T-helper 17 cell (primary cell): ENCODE measurements around the gene TPBGL. TPM values are rescaled to one million over a fixed set of nuclear protein-coding genes. Genes with fewer than 3 reads are reported as not detected.
"Not testable (repeated sequence)": the region's sequence is repeated elsewhere in the genome, so short reads cannot be mapped to it uniquely, and the experiment has no call there.

ENCODE experiments used
- ATAC-seq: fragments of 150-1000 bp; cut with Tn5 transposase; 2 replicates; pipeline ENCODE4 v1.10.0; 2021; ENCODE audit warnings: mild to moderate bottlenecking, moderate library complexity
- DNase-seq, 3 donors: peaks; one replicate each; pipeline versions ENCODE4 v3.0.0 to v3.0.0-alpha.2; 2020 to 2021
- H3K9me3 ChIP-seq: one replicate; pipeline ENCODE4 v1.7.0; 2013; ENCODE audit warnings: low read length, mild to moderate bottlenecking; ENCODE audit not compliant: control insufficient read depth, poor library complexity, severe bottlenecking
- H3K27ac Mint-ChIP-seq: one replicate; pipeline ENCODE4 v1.8.0; 2022; ENCODE audit warnings: mild to moderate bottlenecking, moderate library complexity, mixed read lengths
- H3K27me3 Mint-ChIP-seq: one replicate; pipeline ENCODE4 v1.8.0; 2022; ENCODE audit warnings: mixed read lengths
- H3K36me3 Mint-ChIP-seq: one replicate; pipeline ENCODE4 v1.8.0; 2022; ENCODE audit warnings: low read depth, mixed read lengths
- H3K4me1 Mint-ChIP-seq: one replicate; pipeline ENCODE4 v1.8.0; 2022; ENCODE audit warnings: mild to moderate bottlenecking, mixed read lengths
- H3K4me3 Mint-ChIP-seq: one replicate; pipeline ENCODE4 v1.8.0; 2022; ENCODE audit warnings: mild to moderate bottlenecking, moderate library complexity, mixed read lengths
- total RNA-seq, 4 donors: library from RNA in 2 of 4; stranded (reverse) in 2 of 4; gene quantifications; one replicate each; pipeline ENCODE4 v1.2.3 and lab custom pipeline; 2022 to 2026

TPBGL gene
- total RNA-seq, 2 donors from 2014 or later: 0.42 to 0.60 TPM

DNA sequence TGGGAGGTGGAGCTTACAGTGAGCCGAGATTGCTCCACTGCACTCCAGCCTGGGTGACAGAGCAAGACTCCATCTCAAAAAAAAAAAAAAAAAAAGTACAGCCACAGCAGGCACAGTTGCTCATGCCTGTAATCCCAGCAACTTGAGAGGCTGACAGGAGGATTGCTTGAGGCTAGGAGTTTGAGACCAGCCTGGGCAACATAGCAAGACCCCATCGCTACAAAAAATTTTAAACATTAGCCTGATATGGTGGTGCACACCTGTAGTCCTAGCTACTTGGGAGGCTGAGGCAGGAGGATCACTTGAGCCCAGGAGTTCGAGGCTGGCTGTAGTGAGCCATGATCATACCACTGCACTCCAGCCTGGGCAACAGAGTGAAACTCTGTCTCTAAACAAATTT, 34.1 kb downstream of the TPBGL start:
- ATAC-seq, H3K27me3 Mint-ChIP-seq, DNase-seq, H3K36me3 Mint-ChIP-seq, H3K4me3 Mint-ChIP-seq, H3K9me3 ChIP-seq: not testable (repeated sequence)
- Mint-ChIP-seq H3K4me1 (peaks cover 33% of the 10 kb centered on the region), H3K27ac (peak overlapping the region; percentile 90)

DNA sequence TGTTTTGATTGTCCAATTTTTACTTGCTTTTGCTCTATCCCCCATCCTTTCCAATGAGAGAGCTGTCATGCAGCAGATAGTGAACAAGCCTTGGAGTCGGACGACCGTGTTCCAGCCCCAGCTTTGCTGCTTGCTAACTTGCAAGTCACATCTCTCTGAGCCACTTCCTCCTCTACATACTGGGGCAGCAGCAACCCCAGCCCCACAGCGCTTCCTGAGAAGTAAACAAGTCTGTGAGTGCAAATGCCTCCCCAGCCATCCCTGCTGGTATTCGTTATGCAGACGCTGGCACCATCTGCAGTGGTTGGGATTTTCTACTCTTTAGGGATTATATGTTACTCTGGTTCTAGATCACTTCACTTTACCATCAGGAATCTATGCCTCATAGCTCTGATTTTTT, 35.0 kb downstream of the TPBGL start:
- no peaks in the 10 kb centered on the region for H3K27me3 Mint-ChIP-seq
- peaks cover 39% of the 10 kb centered on the region for H3K4me1 Mint-ChIP-seq
- peak overlapping the region; percentile 90 for H3K27ac Mint-ChIP-seq

DNA sequence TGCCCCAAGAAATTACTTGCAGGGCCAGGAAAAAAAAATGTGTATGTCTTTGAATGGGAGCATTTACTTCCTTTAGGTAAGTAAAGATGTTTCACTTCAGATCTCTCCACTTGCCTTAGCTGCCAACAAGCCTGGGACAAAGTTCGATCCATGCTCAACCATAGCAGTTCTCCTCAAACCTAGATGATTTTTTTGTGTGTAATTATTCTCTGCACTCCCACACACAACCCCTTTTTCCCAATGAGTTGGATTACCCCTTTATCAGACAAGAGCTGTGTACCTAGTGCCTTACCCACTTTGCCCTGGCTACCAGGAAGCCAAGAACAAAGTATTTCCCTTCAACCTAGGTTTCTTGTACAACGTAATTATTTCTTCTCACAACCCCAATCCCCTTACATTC, 35.6 kb downstream of the TPBGL start:
- peaks cover 40% of the 10 kb centered on the region for H3K4me1 Mint-ChIP-seq
- ATAC-seq: no peak
- H3K27me3 Mint-ChIP-seq: no peaks in the 10 kb centered on the region
- H3K9me3 ChIP-seq: no peaks in the 10 kb centered on the region
- DNase-seq: no peak
- H3K27ac Mint-ChIP-seq: peak overlapping the region; percentile 90
- H3K4me3 Mint-ChIP-seq: peak overlapping the region; percentile 45
- H3K36me3 Mint-ChIP-seq: peaks cover 9% of the 10 kb centered on the region

More for the DNA sequence above, 35.0 kb downstream of the TPBGL start:
- Mint-ChIP-seq H3K36me3 (peaks cover 9% of the 10 kb centered on the region), H3K4me3 (peak overlapping the region; percentile 86)
- DNase-seq: peak; percentile 22 to 52 (median 47)
- ATAC-seq: peak; percentile 97
- H3K9me3 ChIP-seq: no peaks in the 10 kb centered on the region

DNA sequence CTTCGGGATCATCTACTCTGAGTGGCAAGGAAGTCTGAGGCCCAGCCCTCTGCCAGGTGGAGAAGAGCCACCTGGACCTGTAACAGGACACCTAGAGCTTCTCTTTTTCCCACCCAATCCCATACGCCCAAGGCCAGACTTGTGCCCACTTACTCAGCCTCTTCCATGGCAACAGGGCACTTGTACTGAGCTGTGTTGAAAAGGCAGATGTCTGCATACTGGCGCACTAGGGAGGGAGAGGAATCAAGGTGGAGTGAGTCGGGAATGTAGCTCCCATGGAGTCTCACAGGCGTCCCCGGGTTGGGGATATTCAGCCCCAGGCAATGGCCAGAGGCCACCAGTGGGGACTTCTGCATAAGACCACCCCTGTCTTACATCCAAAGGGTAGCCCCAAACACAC, 36.1 kb downstream of the TPBGL start:
- ATAC-seq (no peak), DNase-seq (no peak)
- Mint-ChIP-seq H3K36me3 (peaks cover 8% of the 10 kb centered on the region), H3K27ac (peak overlapping the region; percentile 90), H3K4me3 (peak overlapping the region; percentile 13), H3K4me1 (peaks cover 40% of the 10 kb centered on the region), H3K27me3 (no peaks in the 10 kb centered on the region)
- no peaks in the 10 kb centered on the region for H3K9me3 ChIP-seq

DNA sequence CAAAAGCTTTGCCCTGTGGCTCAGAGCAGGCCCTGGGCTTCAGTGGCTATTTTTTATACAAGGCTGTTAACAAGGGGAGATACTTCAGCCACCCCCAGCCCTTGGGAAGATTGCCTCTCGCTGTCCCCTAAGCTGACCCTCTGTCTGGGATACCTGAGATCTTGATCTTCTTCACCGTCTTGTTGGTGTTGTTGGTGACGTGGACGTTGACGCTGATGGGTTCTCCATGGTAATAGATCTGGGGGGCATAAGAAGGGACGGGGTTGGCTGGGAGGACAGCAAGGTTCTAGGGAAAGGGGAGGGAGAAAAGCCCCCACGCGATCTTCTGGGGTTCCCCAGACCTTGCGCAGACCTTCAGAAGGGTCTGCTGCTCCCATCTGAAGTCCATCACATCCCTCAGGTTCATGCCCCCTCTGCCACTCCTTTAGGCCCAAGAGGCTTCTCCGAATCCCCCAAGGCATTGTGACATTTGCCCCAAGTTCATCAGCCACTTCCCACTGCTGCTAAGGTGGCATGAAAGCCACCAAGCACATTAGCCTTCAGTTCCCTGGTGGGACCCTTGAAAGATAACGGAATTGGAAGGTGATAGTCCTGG, 36.7 kb downstream of the TPBGL start:
- no peak overlapping the region for H3K4me3 Mint-ChIP-seq
- H3K27ac Mint-ChIP-seq: peak overlapping the region; percentile 90
- DNase-seq: peak in 1 of 3 donors; percentile 3
- ATAC-seq: no peak
- H3K4me1 Mint-ChIP-seq: peaks cover 39% of the 10 kb centered on the region
- H3K36me3 Mint-ChIP-seq: peaks cover 8% of the 10 kb centered on the region
- no peaks in the 10 kb centered on the region for H3K27me3 Mint-ChIP-seq
- H3K9me3 ChIP-seq: no peaks in the 10 kb centered on the region

DNA sequence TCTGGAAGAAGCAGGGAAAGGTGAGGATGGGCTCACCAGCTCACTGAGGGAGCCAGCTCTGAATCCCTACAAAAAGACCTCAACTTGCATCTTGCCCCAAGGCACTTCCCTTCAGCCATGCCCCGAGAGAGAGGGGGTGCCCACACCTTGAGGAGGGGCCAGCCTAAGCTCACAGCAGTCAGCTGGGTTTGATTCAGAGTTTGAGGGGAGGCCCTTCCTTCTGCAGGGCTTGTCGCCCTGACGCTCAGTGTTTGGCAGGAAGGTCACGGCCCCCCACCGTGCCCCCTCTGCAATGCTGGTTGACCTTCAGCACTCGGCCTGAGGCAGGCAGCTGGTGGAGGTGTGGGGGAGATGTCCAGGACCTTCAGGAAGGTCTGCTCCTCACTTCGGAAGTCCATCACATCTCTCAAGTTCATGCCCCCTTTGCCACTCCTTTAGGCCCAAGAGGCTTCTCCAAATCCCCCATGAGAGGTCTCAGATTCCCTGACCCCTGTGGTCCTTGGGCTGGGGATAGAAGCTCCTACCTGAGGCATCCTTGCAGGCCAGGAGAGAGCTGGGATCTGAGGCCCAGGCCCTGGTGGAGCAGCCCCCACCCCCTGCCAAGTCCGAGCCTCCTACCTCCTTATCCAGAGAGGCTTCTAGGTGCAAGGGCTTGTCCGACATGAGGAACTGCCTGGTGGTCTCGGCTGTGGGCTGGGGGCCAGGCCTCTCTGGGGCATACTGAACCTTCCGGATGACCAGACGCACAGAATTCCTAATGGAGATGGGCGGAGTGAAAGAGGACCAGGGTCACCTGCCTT, 37.6 kb downstream of the TPBGL start:
- ATAC-seq (no peak), DNase-seq (no peak)
- H3K4me3 Mint-ChIP-seq: no peak overlapping the region
- peaks cover 38% of the 10 kb centered on the region for H3K4me1 Mint-ChIP-seq
- peak overlapping the region; percentile 90 for H3K27ac Mint-ChIP-seq
- H3K36me3 Mint-ChIP-seq: peaks cover 8% of the 10 kb centered on the region
- H3K9me3 ChIP-seq: no peaks in the 10 kb centered on the region
- H3K27me3 Mint-ChIP-seq: no peaks in the 10 kb centered on the region

DNA sequence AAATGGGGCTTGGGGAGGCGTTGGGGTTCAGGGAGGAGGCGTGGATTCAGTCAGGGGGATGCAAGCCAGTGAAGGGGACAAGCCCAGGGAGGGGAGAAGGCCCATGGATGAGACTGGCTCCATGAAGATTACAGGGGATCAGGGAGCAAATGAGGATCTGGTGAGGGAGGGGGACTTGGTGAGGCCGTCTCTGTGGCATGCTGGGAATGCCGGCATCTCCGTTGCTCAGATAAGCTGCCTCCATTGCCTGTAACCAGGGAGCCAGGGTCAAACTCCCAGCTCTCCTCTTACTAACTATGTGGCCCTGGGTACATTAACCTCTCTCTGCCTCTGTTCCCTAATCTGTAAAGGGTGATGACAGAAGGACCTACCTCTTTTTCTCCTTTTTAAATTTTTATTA, 38.7 kb downstream of the TPBGL start:
- ATAC-seq (no peak), DNase-seq (no peak)
- Mint-ChIP-seq H3K36me3 (peaks cover 8% of the 10 kb centered on the region), H3K4me3 (no peak overlapping the region), H3K4me1 (peaks cover 38% of the 10 kb centered on the region), H3K27me3 (no peaks in the 10 kb centered on the region), H3K27ac (peak overlapping the region; percentile 90)
- H3K9me3 ChIP-seq: no peaks in the 10 kb centered on the region

DNA sequence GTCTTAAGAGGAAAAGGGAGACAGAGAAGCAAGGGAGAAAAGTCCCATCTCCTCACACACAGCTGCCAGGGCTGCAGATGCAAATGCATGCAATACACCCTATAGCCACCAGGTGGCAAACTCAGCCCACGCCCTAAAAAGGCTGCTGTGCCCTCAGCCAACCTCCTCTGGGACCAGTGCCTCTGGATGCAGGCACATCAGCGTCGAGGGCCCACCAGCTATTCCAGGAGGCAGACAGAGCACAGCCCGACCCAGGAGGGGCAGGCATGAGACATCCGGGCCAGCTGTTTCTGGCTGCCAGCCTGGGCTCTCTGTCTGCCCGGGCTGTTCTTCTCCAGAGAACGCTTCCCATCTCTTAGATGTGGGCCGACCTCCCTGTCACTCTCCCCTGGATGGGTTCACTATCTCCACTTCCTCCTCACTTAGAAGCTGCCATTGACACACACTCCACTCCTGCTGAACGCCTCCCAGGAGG, 39.7 kb downstream of the TPBGL start:
- ATAC-seq (peak; percentile 54), DNase-seq (peak; percentile 47 to 71 (median 52))
- H3K4me3 Mint-ChIP-seq: no peak overlapping the region
- H3K27me3 Mint-ChIP-seq: no peaks in the 10 kb centered on the region
- no peaks in the 10 kb centered on the region for H3K9me3 ChIP-seq
- peak overlapping the region; percentile 83 for H3K27ac Mint-ChIP-seq
- peaks cover 36% of the 10 kb centered on the region for H3K4me1 Mint-ChIP-seq
- peaks cover 8% of the 10 kb centered on the region for H3K36me3 Mint-ChIP-seq

DNA sequence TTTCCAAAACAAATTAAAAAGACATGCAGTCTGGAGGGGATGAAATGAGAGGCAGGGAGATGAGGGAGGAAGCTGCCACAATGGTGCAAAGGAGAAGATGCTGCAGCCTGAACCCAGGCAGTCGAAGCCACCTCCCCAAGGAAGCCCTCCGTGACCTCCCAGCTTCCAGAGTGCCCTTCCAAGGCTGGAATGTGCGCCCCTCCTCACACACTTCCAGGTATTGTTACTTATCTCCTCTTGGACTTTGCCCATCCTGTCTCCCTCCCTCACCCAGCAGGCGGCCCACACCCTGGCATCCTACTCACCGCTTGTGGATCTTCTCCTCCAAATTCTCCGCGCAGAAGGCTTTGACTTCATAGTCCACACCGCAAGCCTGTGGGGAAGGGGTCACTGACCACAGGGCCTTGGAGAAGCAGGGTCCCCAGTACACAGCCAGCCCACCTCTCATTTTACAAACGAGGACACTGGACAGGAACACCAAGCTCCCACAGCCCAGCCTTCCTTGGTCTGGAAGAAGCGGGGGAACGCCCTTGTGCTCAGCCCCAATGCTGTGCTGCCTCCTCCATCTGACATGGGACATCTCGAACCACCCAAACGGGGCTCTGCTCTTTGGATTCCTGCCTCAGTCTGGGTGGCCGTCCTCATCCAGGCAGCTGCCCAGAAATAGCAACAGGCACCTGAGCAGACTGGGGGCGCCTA, 40.3 kb downstream of the TPBGL start:
- DNase-seq: no peak
- H3K4me3 Mint-ChIP-seq: peak overlapping the region; percentile 21
- H3K36me3 Mint-ChIP-seq: peaks cover 5% of the 10 kb centered on the region
- peaks cover 31% of the 10 kb centered on the region for H3K4me1 Mint-ChIP-seq
- no peaks in the 10 kb centered on the region for H3K9me3 ChIP-seq
- ATAC-seq: no peak
- no peaks in the 10 kb centered on the region for H3K27me3 Mint-ChIP-seq
- peak overlapping the region; percentile 83 for H3K27ac Mint-ChIP-seq

DNA sequence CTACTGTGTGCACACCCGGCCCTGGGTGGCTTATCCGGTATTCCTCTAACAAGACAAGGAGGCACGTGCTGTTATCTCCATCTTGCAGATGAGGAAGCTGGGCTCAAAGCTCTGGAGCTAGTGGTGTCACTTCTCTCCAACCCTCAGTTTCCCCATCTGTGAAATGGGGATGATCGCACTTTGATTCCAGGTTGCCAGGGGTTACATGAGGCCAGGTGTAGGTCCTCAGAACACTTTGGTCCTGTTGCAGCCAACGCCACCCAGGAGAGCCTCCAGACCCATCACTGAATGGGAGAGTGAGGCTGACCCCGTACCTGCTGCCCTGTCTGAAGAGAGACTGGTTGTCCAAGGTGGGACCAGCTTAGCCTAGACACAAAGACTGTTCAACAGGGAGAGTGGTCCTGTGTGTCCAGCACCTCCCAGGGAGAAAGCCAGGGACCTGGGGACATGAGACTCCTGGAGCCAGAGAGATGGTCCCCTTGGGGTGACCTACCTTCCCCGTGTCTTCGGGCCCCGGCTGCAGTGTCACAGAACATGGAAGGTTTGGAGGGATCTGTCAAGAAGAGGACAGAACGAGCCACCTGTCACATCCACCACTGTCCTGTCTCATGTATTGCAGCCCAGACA, 41.0 kb downstream of the TPBGL start:
- no peaks in the 10 kb centered on the region for H3K9me3 ChIP-seq
- ATAC-seq: no peak
- Mint-ChIP-seq H3K36me3 (peaks cover 5% of the 10 kb centered on the region), H3K27ac (no peak overlapping the region), H3K27me3 (no peaks in the 10 kb centered on the region), H3K4me1 (peaks cover 25% of the 10 kb centered on the region), H3K4me3 (no peak overlapping the region)
- DNase-seq: no peak

DNA sequence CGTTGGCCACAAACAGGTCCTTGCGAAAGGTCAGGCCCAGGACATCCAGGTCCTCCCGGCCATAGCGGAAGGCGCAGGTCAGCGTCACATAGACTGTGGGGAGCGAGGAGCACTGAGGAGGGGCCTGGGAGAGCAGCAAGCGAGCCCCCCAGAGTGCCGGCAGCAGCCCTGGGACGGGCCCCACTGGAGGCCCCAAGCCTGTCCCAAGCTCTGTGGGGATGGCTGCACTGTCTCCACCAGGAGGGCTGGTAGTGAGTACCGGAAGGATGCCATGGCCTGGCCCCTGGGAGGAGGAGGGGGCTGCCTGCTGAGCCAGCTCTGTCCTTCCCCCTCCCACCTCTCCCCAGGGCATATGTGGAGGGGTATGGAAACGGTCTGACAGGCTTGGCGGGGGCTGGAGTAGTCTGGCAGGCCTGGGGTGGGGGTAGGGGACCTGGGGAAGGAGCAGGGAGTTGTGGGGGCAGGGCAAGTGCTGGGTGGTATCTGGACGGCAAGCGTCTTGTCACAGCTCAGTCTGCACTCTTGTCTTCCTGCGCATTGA, 42.9 kb downstream of the TPBGL start:
- Mint-ChIP-seq H3K4me3 (no peak overlapping the region), H3K27ac (no peak overlapping the region)

DNA sequence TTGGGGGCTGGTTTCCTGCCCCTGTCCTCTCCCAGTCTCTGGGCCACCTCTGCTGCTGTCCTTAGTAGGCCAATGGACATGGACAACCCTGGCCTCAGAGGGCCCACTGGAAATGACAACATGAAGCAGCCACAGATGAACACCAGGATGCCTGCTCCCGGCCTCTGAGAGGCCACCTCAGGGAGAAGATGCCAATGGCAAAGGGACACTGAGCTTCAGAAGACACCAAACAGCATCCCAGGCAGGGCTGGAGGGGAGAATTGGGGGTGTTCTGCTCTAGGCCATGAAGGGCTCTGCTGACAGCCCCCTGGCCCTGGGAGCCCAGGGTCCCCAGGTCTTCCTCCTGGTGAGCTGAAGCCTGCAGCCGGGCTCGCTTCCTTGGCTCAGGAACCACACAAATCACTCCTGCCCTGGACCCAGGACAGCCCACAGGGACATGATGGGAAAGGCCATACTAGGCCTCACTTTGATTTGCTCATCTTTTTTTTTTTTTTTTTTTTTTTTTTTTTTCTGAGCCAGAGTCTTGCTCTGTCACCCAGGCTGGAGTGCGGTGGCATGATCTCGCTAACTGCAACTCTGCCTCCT, 45.3 kb downstream of the TPBGL start:
- Mint-ChIP-seq H3K4me1 (peaks cover 12% of the 10 kb centered on the region), H3K27ac (peak overlapping the region; percentile 27), H3K27me3 (no peaks in the 10 kb centered on the region), H3K4me3 (no peak overlapping the region), H3K36me3 (peaks cover 4% of the 10 kb centered on the region)
- ATAC-seq: no peak
- DNase-seq: no peak
- H3K9me3 ChIP-seq: no peaks in the 10 kb centered on the region

More for the DNA sequence above, 42.9 kb downstream of the TPBGL start:
- no peak for ATAC-seq
- H3K9me3 ChIP-seq: no peaks in the 10 kb centered on the region
- Mint-ChIP-seq H3K36me3 (peaks cover 4% of the 10 kb centered on the region), H3K27me3 (no peaks in the 10 kb centered on the region), H3K4me1 (peaks cover 19% of the 10 kb centered on the region)
- DNase-seq: no peak
